SK-N-SH treated with all-trans-retinoic acid at 6 μM for 48 hours (cell line): ENCODE measurements around the gene NDUFA5.

ENCODE experiments used
- CREB5 ChIP-seq: fragments of 250-450 bp; sonication (Bioruptor Pico); IDR thresholded peaks from 2 replicates; pipeline ENCODE4 v1.5.1; 2020; ENCODE audit warnings: low read depth, mild to moderate bottlenecking, moderate library complexity
- CSRNP3 ChIP-seq: fragments of 250-450 bp; sonication (Bioruptor Pico); IDR thresholded peaks from 2 replicates; pipeline ENCODE4 v1.5.1; 2021; ENCODE audit warnings: mild to moderate bottlenecking, moderate library complexity
- ISL1 ChIP-seq: fragments of 250-450 bp; sonication (Bioruptor Pico); IDR thresholded peaks from 2 replicates; pipeline ENCODE4 v2.1.2; 2022; ENCODE audit warnings: mild to moderate bottlenecking, moderate library complexity
- PATZ1 ChIP-seq: fragments of 250-450 bp; sonication (Bioruptor Pico); IDR thresholded peaks from 2 replicates; pipeline ENCODE4 v1.8.0; 2020; ENCODE audit warnings: mild to moderate bottlenecking, moderate library complexity, borderline replicate concordance
- PPARA ChIP-seq: fragments of 250-450 bp; sonication (Bioruptor Pico); IDR thresholded peaks from 2 replicates; pipeline ENCODE4 v1.5.0; 2020; ENCODE audit warnings: mild to moderate bottlenecking, borderline replicate concordance
- RARB ChIP-seq: fragments of 250-450 bp; sonication (Bioruptor Pico); IDR thresholded peaks from 2 replicates; pipeline ENCODE4 v1.8.0; 2021; ENCODE audit warnings: mild to moderate bottlenecking, moderate library complexity
- SNAI2 ChIP-seq: fragments of 250-450 bp; sonication (Bioruptor Pico); IDR thresholded peaks from 2 replicates; pipeline ENCODE4 v1.5.0; 2020; ENCODE audit warnings: mild to moderate bottlenecking, moderate library complexity
- ZFP3 ChIP-seq: fragments of 250-450 bp; sonication (Bioruptor Pico); IDR thresholded peaks from 2 replicates; pipeline ENCODE4 v1.5.0; 2020; ENCODE audit warnings: mild to moderate bottlenecking, moderate library complexity

- no peak for TF ChIP-seq ZFP3 (CRISPR knock-in tag)
- no peak for TF ChIP-seq PATZ1 (CRISPR knock-in tag)
- no peak for TF ChIP-seq PPARA
- TF ChIP-seq ISL1 = no peak
- TF ChIP-seq RARB = no peak
- no peak for TF ChIP-seq SNAI2
- TF ChIP-seq CREB5 (CRISPR knock-in tag) = no peak
- no peak for TF ChIP-seq CSRNP3
Observed at GRCh38 chr7:123552641-123553040, 5.0 kb downstream of the NDUFA5 start.
